Fibroblast of the aortic adventitia (primary cell): ENCODE data around the gene SLC13A2. TPM values are rescaled to one million over a fixed set of nuclear protein-coding genes. Genes with fewer than 3 reads are reported as not detected.

Experiments
- DNase-seq: peaks from one replicate; pipeline ENCODE4 v3.0.0-alpha.2; 2010; ENCODE audit warnings: low read depth
- H3K4me3 ChIP-seq: 2 replicates; pipeline ENCODE4 v1.5.1; 2011; ENCODE audit warnings: low read depth, mild to moderate bottlenecking, control low read depth, low read length, moderate library complexity
- CTCF ChIP-seq: IDR thresholded peaks from 2 replicates; pipeline ENCODE4 v1.5.1; 2011; ENCODE audit warnings: mild to moderate bottlenecking, low read length, control low read depth, inconsistent platforms; ENCODE audit not compliant: insufficient read depth
- total RNA-seq: library from RNA; depleted of rRNA; stranded (reverse); fragments of >200 nt; gene quantifications from 2 replicates; pipeline ENCODE4 v1.2.3, GENCODE V29; 2012; ENCODE audit warnings: low replicate concordance

The SLC13A2 gene
- total RNA-seq, 1 donor, result not detected

GRCh38 chr17:28529013-28529400 is 55.6 kb downstream of the SLC13A2 start:
- DNase-seq, result no peak
- H3K4me3 ChIP-seq, result no peak overlapping the region
- no peak for TF ChIP-seq CTCF

- H3K4me3 ChIP-seq, result no peak overlapping the region
- no peak for DNase-seq
- no peak for TF ChIP-seq CTCF
Observed at GRCh38 chr17:28530250-28530649, 56.8 kb downstream of the SLC13A2 start.

DNA sequence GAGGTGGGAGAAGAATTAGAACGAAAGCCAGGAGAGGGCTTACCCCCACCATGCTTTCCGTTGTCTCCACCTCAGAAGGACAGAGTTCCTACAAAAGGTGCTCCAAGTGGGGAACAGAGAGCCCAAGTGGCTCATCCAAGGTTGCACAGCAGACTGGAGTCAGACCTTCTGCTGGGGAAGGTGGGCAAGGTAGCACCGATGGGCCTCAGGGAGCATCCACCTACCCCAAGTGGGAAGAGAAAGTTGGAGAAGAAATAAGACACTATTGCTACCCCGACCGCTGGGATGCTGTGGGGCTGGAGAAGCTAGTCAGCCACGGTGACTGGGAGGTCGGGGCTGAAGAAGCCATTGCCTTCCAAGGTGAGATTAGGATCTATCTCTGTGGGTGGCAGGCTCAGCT is 57.5 kb downstream of the SLC13A2 start:
- TF ChIP-seq CTCF, result no peak
- no peak for DNase-seq
- no peak overlapping the region for H3K4me3 ChIP-seq

- H3K4me3 ChIP-seq, result no peak overlapping the region
- TF ChIP-seq CTCF, result no peak
- no peak for DNase-seq
Observed at GRCh38 chr17:28532050-28532960, 58.9 kb downstream of the SLC13A2 start.

- no peak for DNase-seq
- TF ChIP-seq CTCF, result no peak
- H3K4me3 ChIP-seq, result no peak overlapping the region
Observed at GRCh38 chr17:28533091-28533807, 59.8 kb downstream of the SLC13A2 start.

DNA sequence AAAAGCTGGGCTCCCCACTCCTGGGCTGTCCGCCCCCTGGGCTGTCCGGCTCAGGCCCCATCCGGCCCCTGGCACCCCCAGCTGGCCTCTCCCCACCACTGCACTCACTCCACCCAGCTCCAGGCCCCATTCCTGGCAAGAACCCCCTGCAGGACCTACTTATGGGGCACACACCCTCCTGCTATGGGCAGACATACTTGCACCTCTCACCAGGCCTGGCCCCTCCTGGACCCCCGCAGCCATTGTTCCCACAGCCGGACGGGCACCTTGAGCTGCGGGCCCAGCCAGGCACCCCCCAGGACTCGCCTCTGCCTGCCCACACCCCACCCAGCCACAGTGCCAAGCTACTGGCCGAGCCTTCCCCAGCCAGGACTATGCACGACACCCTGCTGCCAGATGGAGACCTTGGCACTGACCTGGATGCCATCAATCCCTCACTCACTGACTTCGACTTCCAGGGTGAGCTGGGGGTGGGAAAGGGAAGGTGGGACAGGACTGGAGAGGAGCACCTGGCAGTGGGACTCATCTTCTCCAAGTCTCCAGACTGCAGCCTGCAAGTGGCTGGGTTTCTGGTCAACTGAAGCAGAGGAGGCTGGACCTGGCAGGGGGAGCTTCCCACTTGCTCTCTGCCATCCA is 61.4 kb downstream of the SLC13A2 start:
- DNase-seq, result no peak
- no peak overlapping the region for H3K4me3 ChIP-seq
- TF ChIP-seq CTCF, result no peak
